Kidney epithelial cell (primary cell): ENCODE data around the gene TMC6. TPM values are rescaled to one million over a fixed set of nuclear protein-coding genes. Genes with fewer than 3 reads are reported as not detected.

ENCODE experiments used
- DNase-seq: peaks from one replicate; pipeline ENCODE4 v3.0.0-alpha.2; 2010; ENCODE audit warnings: low read depth
- H3K27me3 ChIP-seq: 2 replicates; pipeline ENCODE4 v1.6.0; 2011; ENCODE audit warnings: low read length; ENCODE audit not compliant: control insufficient read depth, insufficient read depth
- H3K36me3 ChIP-seq: 2 replicates; pipeline ENCODE4 v1.5.1; 2011; ENCODE audit warnings: low read length; ENCODE audit not compliant: control insufficient read depth, insufficient read depth
- H3K4me3 ChIP-seq: 2 replicates; pipeline ENCODE4 v1.5.1; 2011; ENCODE audit warnings: low read depth, mild to moderate bottlenecking, control low read depth, low read length
- CTCF ChIP-seq: IDR thresholded peaks from 2 replicates; pipeline ENCODE4 v1.5.1; 2011; ENCODE audit warnings: mild to moderate bottlenecking, moderate library complexity, low read length, control low read depth, inconsistent platforms; ENCODE audit not compliant: insufficient read depth, poor library complexity, severe bottlenecking
- total RNA-seq: library from RNA; depleted of rRNA; stranded (reverse); fragments of >200 nt; gene quantifications from 2 replicates; pipeline ENCODE4 v1.2.3, GENCODE V29; 2015

Gene TMC6
- total RNA-seq, 1 donor from 2014 or later, result 88.7 TPM

GRCh38 chr17:78135858-78136500 lies 7.4 kb upstream of the TMC6 start:
- no peak for DNase-seq
- H3K27me3 ChIP-seq, result peaks cover 27% of the 10 kb centered on the region
- TF ChIP-seq CTCF, result no peak
- H3K4me3 ChIP-seq, result no peak overlapping the region
- H3K36me3 ChIP-seq, result no peaks in the 10 kb centered on the region

DNA sequence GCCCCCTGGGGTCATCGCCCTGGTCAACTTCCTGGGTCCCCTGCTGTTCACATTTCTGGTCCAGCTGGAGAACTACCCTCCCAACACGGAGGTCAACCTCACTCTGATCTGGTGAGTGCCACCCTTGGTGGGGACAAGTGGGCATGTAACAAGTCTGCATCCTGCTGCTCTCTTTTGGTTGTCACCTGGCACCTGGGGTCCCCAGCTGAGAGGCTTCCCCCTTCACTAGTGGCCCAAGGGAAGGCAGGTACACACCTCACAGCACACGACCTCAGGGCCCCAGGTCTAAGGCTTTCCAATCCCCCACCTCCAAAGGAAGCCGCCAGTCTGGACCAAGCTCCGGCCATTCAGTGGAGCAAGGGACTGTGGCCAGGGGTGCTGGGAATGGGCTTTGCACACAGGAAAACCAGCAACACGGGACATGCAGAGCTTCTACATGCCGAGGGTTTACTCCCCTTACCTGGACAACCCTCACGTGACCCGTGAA lies 6.4 kb upstream of the TMC6 start:
- no peak for TF ChIP-seq CTCF
- Histone ChIP-seq H3K4me3 (no peak overlapping the region), H3K36me3 (no peaks in the 10 kb centered on the region), H3K27me3 (peaks cover 29% of the 10 kb centered on the region)
- DNase-seq, result no peak

GRCh38 chr17:78133971-78134898 lies 5.7 kb upstream of the TMC6 start:
- Histone ChIP-seq H3K4me3 (no peak overlapping the region), H3K27me3 (peaks cover 29% of the 10 kb centered on the region), H3K36me3 (no peaks in the 10 kb centered on the region)
- no peak for DNase-seq
- peak; percentile 56 for TF ChIP-seq CTCF

DNA sequence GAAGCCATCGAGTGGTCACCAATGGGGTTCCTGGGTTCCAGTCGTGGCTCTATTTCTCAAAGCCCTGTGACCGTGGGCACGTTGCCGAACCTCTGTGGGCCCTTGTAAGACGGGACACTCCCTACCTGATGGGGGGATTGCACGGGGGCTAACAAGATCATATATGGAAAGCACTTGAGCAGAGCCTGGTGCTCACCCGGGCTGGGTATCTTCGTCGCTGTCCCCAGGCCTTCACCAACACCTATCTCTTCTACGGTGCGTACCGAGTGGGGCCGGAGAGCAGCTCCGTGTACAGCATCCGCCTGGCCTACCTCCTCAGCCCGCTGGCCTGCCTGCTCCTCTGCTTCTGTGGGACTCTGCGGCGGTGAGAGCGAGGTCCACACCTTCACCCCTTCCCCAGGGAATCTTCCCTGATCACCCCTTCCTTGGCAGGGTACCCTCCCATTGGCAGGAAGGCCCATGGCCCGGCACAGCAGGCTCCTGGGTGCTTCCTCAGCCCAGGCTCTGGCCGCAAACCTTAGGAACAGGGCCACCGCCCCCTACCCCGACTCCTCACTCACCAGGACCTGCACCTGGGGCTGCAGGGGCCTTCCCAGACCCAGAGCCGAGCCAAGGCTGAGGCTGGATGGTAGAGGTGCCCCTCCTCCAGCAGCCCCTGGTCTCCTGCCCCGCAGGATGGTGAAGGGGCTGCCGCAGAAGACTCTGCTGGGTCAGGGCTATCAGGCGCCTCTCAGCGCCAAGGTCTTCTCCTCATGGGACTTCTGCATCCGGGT lies 4.8 kb upstream of the TMC6 start:
- no peak for TF ChIP-seq CTCF
- Histone ChIP-seq H3K4me3 (no peak overlapping the region), H3K27me3 (peaks cover 29% of the 10 kb centered on the region), H3K36me3 (no peaks in the 10 kb centered on the region)
- DNase-seq, result no peak

- Histone ChIP-seq H3K4me3 (no peak overlapping the region), H3K27me3 (peaks cover 29% of the 10 kb centered on the region), H3K36me3 (no peaks in the 10 kb centered on the region)
- TF ChIP-seq CTCF, result no peak
- no peak for DNase-seq
Measured at GRCh38 chr17:78132767-78133178, 4.2 kb upstream of the TMC6 start.
